NCI-H82 treated with DMSO at 0.1 percent for 48 hours (cell line): Measurements from ENCODE around the gene USP20.
"Not testable (repeated sequence)": the region's sequence is repeated elsewhere in the genome, so short reads cannot be mapped to it uniquely, and the experiment has no call there.

Experiments
- DNase-seq: peaks from one replicate; lab custom pipeline; 2025; ENCODE audit not compliant: unreplicated experiment; lab: John Stamatoyannopoulos, UW

Gene USP20

GRCh38 chr9:129835128-129835859, at the start of gene USP20, which contains the start of gene C9orf78:
USP20 (plus strand) TSS chr9:129835458; CDS start chr9:129852556, 17,098 bp downstream.
C9orf78 (minus strand) TSS chr9:129835275; CDS start chr9:129835221, 54 bp downstream.
- DNase-seq, result peak; percentile 81

- no peak for DNase-seq
These were observed 49.4 kb upstream of the USP20 start for GRCh38 chr9:129785866-129786265.

- no peak for DNase-seq
These were observed 48.8 kb upstream of the USP20 start for GRCh38 chr9:129786481-129786880.

GRCh38 chr9:129794549-129794948, 40.7 kb upstream of the USP20 start:
- DNase-seq, result no peak

- DNase-seq, result not testable (repeated sequence)
These were observed 39.2 kb upstream of the USP20 start for GRCh38 chr9:129796029-129796428.

- DNase-seq, result no peak
These were observed 36.3 kb upstream of the USP20 start for GRCh38 chr9:129798973-129799372.

GRCh38 chr9:129801504-129801903, 33.8 kb upstream of the USP20 start:
- DNase-seq, result no peak

- DNase-seq, result peak; percentile 60
These were observed 32.2 kb upstream of the USP20 start, which contains the start of gene TOR1B for GRCh38 chr9:129802833-129803675. TOR1B (plus strand) TSS chr9:129803184; CDS start chr9:129803213, 29 bp downstream.

- no peak for DNase-seq
These were observed 31.6 kb upstream of the USP20 start for GRCh38 chr9:129803676-129804060.

GRCh38 chr9:129806061-129806460, 29.2 kb upstream of the USP20 start:
- DNase-seq, result no peak

GRCh38 chr9:129809346-129809745, 25.9 kb upstream of the USP20 start:
- no peak for DNase-seq

GRCh38 chr9:129810116-129810515, 25.1 kb upstream of the USP20 start:
- DNase-seq, result no peak

- DNase-seq, result no peak
These were observed 24.5 kb upstream of the USP20 start for GRCh38 chr9:129810788-129811187.

GRCh38 chr9:129811967-129812363, 23.3 kb upstream of the USP20 start:
- DNase-seq, result peak; percentile 92

- DNase-seq, result no peak
These were observed 22.9 kb upstream of the USP20 start for GRCh38 chr9:129812385-129812784.

GRCh38 chr9:129813661-129814060, 21.6 kb upstream of the USP20 start:
- no peak for DNase-seq

- no peak for DNase-seq
These were observed 20.6 kb upstream of the USP20 start for GRCh38 chr9:129814432-129815223.

- DNase-seq, result no peak
These were observed 20.0 kb upstream of the USP20 start for GRCh38 chr9:129815278-129815677.

GRCh38 chr9:129816501-129817435, 18.5 kb upstream of the USP20 start:
- DNase-seq, result no peak

GRCh38 chr9:129822898-129823541, 12.2 kb upstream of the USP20 start:
- no peak for DNase-seq
